Panc1 (cell line): ENCODE results near the gene QKI. TPM values are rescaled to one million over a fixed set of nuclear protein-coding genes. Genes with fewer than 3 reads are reported as not detected.

ENCODE experiments used
- ATAC-seq: fragments of 200-7000 bp; cut with Tn5 transposase; 2 replicates; pipeline ENCODE4 v1.9.1; 2020; ENCODE audit warnings: mild to moderate bottlenecking, moderate library complexity
- BruUV-seq: library from RNA; stranded (reverse); fragments of 400-500 nt; replicated peaks from 2 replicates; lab custom pipeline; 2021; lab: Mats Ljungman, UMichigan
- CTCF ChIA-PET: fragments of 300-600 bp; sonication (Branson Sonifier 250); formaldehyde crosslinking; loops from one replicate; lab custom pipeline; 2022; ENCODE audit warnings: antibody characterized with exemption; lab: Charles Lee
- POLR2A ChIA-PET: fragments of 300-600 bp; sonication (Branson Sonifier 250); formaldehyde crosslinking; loops from one replicate; lab custom pipeline; 2022; ENCODE audit warnings: antibody characterized with exemption; lab: Charles Lee
- DNase-seq: peaks from one replicate; pipeline ENCODE4 v3.0.0-alpha.2; 2010; ENCODE audit warnings: low read depth, low spot score
- H3K27ac ChIP-seq: 2 replicates; pipeline ENCODE4 v1.5.1; 2011; ENCODE audit warnings: mild to moderate bottlenecking, low read length, inconsistent platforms
- H3K27me3 ChIP-seq: fragments of 200-500 bp; sonication (Bioruptor generic); 2 replicates; pipeline ENCODE4 v1.6.0; 2014; ENCODE audit warnings: low read length, inconsistent platforms; ENCODE audit not compliant: control insufficient read depth, insufficient read depth
- H3K36me3 ChIP-seq: fragments of 200-500 bp; sonication (Bioruptor generic); 2 replicates; pipeline ENCODE4 v1.5.1; 2014; ENCODE audit warnings: inconsistent platforms, mild to moderate bottlenecking, low read length, moderate library complexity; ENCODE audit not compliant: control insufficient read depth, insufficient read depth
- H3K4me1 ChIP-seq: 2 replicates; pipeline ENCODE4 v1.5.1; 2011; ENCODE audit warnings: inconsistent platforms, mild to moderate bottlenecking, low read length, moderate library complexity; ENCODE audit not compliant: control insufficient read depth, insufficient read depth
- H3K4me3 ChIP-seq, 2 experiments: 2 replicates each; pipeline ENCODE4 v1.5.1; 2011 to 2012; ENCODE audit warnings: low read depth in 2 of 2, low read length in 2 of 2, mild to moderate bottlenecking in 2 of 2, inconsistent platforms in 1 of 2, moderate library complexity in 1 of 2
- H3K9me3 ChIP-seq: fragments of 200-500 bp; sonication (Bioruptor generic); 2 replicates; pipeline ENCODE4 v1.5.1; 2014; ENCODE audit warnings: low read depth, mild to moderate bottlenecking, inconsistent platforms, low read length, moderate library complexity; ENCODE audit not compliant: control insufficient read depth, insufficient read depth
- CTCF ChIP-seq: fragments of 450-650 bp; IDR thresholded peaks from 2 replicates; pipeline ENCODE4 v1.5.1; 2017; ENCODE audit warnings: mild to moderate bottlenecking
- POLR2AphosphoS5 ChIP-seq: IDR thresholded peaks from 2 replicates; pipeline ENCODE4 v1.6.1; 2012; ENCODE audit warnings: mild to moderate bottlenecking, low read depth, low read length, moderate library complexity
- REST ChIP-seq, 2 experiments: IDR thresholded peaks; 2 replicates each; pipeline ENCODE4 v1.6.1; 2011 to 2012; ENCODE audit warnings: low read depth in 2 of 2, control low read depth in 1 of 2, low read length in 1 of 2, mild to moderate bottlenecking in 1 of 2, moderate library complexity in 1 of 2; ENCODE audit not compliant: insufficient read depth in 1 of 2
- SIN3A ChIP-seq: IDR thresholded peaks from 2 replicates; pipeline ENCODE4 v1.6.1; 2012; ENCODE audit warnings: low read depth, mild to moderate bottlenecking, low read length, moderate library complexity, borderline replicate concordance; ENCODE audit not compliant: insufficient read depth
- TCF7L2 ChIP-seq: IDR thresholded peaks from 2 replicates; pipeline ENCODE4 v1.6.1; 2011; ENCODE audit warnings: mild to moderate bottlenecking, low read depth, low read length, inconsistent platforms
- in situ Hi-C: cut with HindIII; loops from 2 replicates; pipeline ENCODE4 v1.10.0; 2016; ENCODE audit warnings: low sequenced_read_pairs, low pct_unique_long_range_greater_than_20kb
- intact Hi-C: fragments of 100-400 bp; cut with micrococcal nuclease; formaldehyde crosslinking; loops from one replicate; pipeline ENCODE4 v1.10.0; 2022; ENCODE audit not compliant: unreplicated experiment
- total RNA-seq: library from RNA; stranded (reverse); gene quantifications from one replicate; pipeline ENCODE4 v1.2.1, GENCODE V29; 2021; ENCODE audit not compliant: unreplicated experiment

The QKI gene
- total RNA-seq, 1 experiment from 2014 or later = 176 TPM

- POLR2A ChIA-PET = interaction anchor here (0.5 kb wide), 1 partner anchor 143 kb away, joined by 10 read pairs; no protein-coding TSS in a partner anchor
- Histone ChIP-seq H3K27me3 (no peaks in the 10 kb centered on the region), H3K4me1 (no peaks in the 10 kb centered on the region), H3K4me3 (no peak overlapping the region), H3K27ac (no peak overlapping the region), H3K9me3 (no peaks in the 10 kb centered on the region), H3K36me3 (no peaks in the 10 kb centered on the region)
- CTCF ChIA-PET = no interaction called here
- intact Hi-C loops (loop anchor here (5.0 kb wide), 1 partner anchor 132 kb away; no protein-coding TSS in a partner anchor), in situ Hi-C loops (no loop called here)
- no TSS peak for BruUV-seq
- TF ChIP-seq CTCF (peak; percentile 75), SIN3A (no peak)
- peak; percentile 73; the same call in 1 of the 2 replicates for ATAC-seq
- no peak for DNase-seq
Observed at GRCh38 chr6:163554663-163555062, 140.1 kb downstream of the QKI start.

DNA sequence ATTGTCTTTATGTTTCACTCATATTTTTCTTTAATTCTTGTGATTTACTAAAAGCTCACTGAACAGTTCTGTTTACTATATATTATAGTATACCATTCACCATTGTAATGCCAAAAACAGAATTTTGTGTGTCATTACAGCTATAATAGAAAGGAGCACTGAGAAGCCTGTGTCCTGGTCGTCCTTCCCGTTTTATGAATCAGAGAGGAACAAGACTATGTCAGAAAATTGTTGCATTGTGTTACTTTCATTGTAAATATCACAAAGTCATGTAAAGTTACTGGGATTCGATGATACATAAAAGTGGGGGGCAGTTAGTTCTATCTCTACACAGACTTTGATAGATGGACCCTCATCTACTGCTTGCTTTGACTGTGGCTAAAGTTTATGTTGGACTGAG is 145.1 kb downstream of the QKI start:
- peaks cover 6% of the 10 kb centered on the region; the same call in 1 of the 2 replicates for H3K36me3 ChIP-seq
- no peaks in the 10 kb centered on the region for H3K9me3 ChIP-seq
- H3K4me1 ChIP-seq = no peaks in the 10 kb centered on the region
- no peak overlapping the region for H3K27ac ChIP-seq
- no peak overlapping the region for H3K4me3 ChIP-seq
- CTCF ChIA-PET = no interaction called here
- intact Hi-C loops = no loop called here
- DNase-seq = no peak
- TF ChIP-seq TCF7L2 (no peak), CTCF (no peak), POLR2AphosphoS5 (no peak), REST (IDR thresholded peaks at IDR 0.05; ENCODE audit: insufficient read depth in 1 of 2, low read depth in 2 of 2, low read length in 1 of 2) (no peak), SIN3A (no peak)
- H3K27me3 ChIP-seq = no peaks in the 10 kb centered on the region
- in situ Hi-C loops = no loop called here
- POLR2A ChIA-PET = no interaction called here
- ATAC-seq = no peak
- no TSS peak for BruUV-seq
